ENCODE data around the gene PRSS38.
"Not testable (repeated sequence)": the region's sequence is repeated elsewhere in the genome, so short reads cannot be mapped to it uniquely, and the experiment has no call there.

Gene PRSS38

GRCh38 chr1:227845147-227845458 is 29.6 kb downstream of the PRSS38 start:
- TF ChIP-seq, protein P1, sequence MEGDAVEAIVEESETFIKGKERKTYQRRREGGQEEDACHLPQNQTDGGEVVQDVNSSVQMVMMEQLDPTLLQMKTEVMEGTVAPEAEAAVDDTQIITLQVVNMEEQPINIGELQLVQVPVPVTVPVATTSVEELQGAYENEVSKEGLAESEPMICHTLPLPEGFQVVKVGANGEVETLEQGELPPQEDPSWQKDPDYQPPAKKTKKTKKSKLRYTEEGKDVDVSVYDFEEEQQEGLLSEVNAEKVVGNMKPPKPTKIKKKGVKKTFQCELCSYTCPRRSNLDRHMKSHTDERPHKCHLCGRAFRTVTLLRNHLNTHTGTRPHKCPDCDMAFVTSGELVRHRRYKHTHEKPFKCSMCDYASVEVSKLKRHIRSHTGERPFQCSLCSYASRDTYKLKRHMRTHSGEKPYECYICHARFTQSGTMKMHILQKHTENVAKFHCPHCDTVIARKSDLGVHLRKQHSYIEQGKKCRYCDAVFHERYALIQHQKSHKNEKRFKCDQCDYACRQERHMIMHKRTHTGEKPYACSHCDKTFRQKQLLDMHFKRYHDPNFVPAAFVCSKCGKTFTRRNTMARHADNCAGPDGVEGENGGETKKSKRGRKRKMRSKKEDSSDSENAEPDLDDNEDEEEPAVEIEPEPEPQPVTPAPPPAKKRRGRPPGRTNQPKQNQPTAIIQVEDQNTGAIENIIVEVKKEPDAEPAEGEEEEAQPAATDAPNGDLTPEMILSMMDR (IDR thresholded peaks at IDR 0.05; ENCODE audit: borderline replicate concordance, insufficient read depth, low read depth, low read length): no peak
- no peak overlapping the region for H3K4me3 ChIP-seq (ENCODE audit: low read depth, low read length)

DNA sequence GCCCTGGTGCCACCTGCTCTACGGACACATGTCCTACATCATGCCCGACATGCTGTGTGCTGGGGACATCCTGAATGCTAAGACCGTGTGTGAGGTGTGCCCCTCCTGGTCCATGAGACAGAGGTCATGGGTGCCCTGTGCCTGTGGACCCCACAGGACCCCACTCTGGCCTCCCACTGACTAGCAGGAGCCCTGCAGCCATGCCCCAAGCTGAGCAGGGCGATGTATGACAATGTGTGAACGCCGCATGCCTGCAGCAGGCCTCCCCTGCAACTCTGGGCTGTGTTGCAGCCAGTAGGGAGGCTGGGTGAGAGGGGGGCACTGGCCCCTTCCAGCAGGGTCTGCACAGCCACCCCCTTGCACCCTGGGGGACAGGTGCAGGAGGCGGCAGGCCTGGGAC is 30.0 kb downstream of the PRSS38 start:
- TF ChIP-seq, protein P1 (IDR thresholded peaks at IDR 0.05; ENCODE audit: borderline replicate concordance, insufficient read depth, low read depth, low read length): no peak
- no peak overlapping the region for H3K4me3 ChIP-seq (ENCODE audit: low read depth, low read length)

- no peak overlapping the region for H3K4me3 ChIP-seq (ENCODE audit: low read depth, low read length)
- TF ChIP-seq, protein P1 (IDR thresholded peaks at IDR 0.05; ENCODE audit: borderline replicate concordance, insufficient read depth, low read depth, low read length): no peak
Measured at GRCh38 chr1:227846265-227846858, 30.9 kb downstream of the PRSS38 start.

GRCh38 chr1:227847046-227847445 is 31.6 kb downstream of the PRSS38 start:
- H3K4me3 ChIP-seq (ENCODE audit: low read depth, low read length): not testable (repeated sequence)

DNA sequence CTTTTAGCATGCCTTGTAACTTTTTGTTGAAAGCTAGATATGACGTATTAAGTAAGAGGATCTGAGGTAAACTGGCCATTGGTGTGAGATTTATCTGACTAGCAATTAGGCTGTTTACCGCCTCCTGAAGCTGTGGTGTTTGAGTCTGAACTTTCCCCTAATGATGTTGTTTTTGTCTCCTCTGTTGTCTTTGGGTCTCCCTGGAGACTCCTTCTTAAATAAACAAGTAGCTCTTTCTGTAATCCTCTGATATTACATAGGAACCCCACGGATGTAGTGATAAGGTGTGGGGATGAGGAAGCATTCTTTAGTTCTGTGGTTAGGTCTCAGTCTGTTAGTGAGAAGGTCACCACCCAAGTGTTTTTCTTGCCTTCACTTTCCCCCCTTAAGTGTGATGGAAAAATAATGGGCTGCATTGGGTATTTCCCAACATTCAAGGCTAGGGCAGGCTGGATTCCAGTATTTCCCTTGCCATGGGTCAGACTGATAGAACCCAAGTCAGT is 33.0 kb downstream of the PRSS38 start:
- no peak overlapping the region for H3K4me3 ChIP-seq (ENCODE audit: low read depth, low read length)
- TF ChIP-seq, protein P1 (IDR thresholded peaks at IDR 0.05; ENCODE audit: borderline replicate concordance, insufficient read depth, low read depth, low read length): no peak

GRCh38 chr1:227849251-227849650 is 33.8 kb downstream of the PRSS38 start:
- TF ChIP-seq, protein P1 (IDR thresholded peaks at IDR 0.05; ENCODE audit: borderline replicate concordance, insufficient read depth, low read depth, low read length): no peak
- H3K4me3 ChIP-seq (ENCODE audit: low read depth, low read length): no peak overlapping the region

GRCh38 chr1:227854189-227854588 is 38.7 kb downstream of the PRSS38 start:
- no peak overlapping the region for H3K4me3 ChIP-seq (ENCODE audit: low read depth, low read length)
- TF ChIP-seq, protein P1 (IDR thresholded peaks at IDR 0.05; ENCODE audit: borderline replicate concordance, insufficient read depth, low read depth, low read length): no peak

DNA sequence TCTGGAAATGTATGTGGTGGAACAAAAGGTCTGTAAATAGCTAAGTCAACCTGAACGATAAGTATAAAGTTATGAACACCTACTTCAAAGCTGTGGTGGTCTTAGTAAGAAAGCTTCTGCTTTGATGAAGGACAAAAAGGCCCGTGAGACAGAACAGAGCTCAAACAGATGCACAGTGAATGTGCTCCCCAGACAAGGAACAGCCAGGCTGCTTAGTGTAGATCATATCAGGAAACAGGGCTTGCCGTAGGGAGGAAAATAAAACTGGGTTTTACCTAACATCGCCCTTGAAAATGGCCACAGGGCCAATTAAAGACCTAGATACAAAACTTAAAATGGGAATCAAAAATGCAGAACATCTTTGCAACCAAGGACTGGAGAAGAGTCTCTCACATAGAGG is 40.2 kb downstream of the PRSS38 start:
- TF ChIP-seq, protein P1 (IDR thresholded peaks at IDR 0.05; ENCODE audit: borderline replicate concordance, insufficient read depth, low read depth, low read length): no peak
- no peak overlapping the region for H3K4me3 ChIP-seq (ENCODE audit: low read depth, low read length)

All from GM12875 (cell line).